ENCODE results near the gene GAK. TPM values are rescaled to one million over a fixed set of nuclear protein-coding genes. Genes with fewer than 3 reads are reported as not detected.

GAK gene
- total RNA-seq, 4 donors from 2014 or later, result 230 to 882 (median 305) TPM

GRCh38 chr4:830601-831482 is 101.3 kb downstream of the GAK start:
- TF ChIP-seq EP300 (IDR thresholded peaks at IDR 0.05; ENCODE audit: low read depth) (no peak), POLR2A (IDR thresholded peaks at IDR 0.05) (no peak), POLR2AphosphoS5 (IDR thresholded peaks at IDR 0.05) (no peak)
- TF ChIP-seq, protein P1, sequence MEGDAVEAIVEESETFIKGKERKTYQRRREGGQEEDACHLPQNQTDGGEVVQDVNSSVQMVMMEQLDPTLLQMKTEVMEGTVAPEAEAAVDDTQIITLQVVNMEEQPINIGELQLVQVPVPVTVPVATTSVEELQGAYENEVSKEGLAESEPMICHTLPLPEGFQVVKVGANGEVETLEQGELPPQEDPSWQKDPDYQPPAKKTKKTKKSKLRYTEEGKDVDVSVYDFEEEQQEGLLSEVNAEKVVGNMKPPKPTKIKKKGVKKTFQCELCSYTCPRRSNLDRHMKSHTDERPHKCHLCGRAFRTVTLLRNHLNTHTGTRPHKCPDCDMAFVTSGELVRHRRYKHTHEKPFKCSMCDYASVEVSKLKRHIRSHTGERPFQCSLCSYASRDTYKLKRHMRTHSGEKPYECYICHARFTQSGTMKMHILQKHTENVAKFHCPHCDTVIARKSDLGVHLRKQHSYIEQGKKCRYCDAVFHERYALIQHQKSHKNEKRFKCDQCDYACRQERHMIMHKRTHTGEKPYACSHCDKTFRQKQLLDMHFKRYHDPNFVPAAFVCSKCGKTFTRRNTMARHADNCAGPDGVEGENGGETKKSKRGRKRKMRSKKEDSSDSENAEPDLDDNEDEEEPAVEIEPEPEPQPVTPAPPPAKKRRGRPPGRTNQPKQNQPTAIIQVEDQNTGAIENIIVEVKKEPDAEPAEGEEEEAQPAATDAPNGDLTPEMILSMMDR (IDR thresholded peaks at IDR 0.05), result no peak
- H3K4me3 ChIP-seq, result no peak overlapping the region
- no peak for DNase-seq

GRCh38 chr4:829761-830600 is 102.1 kb downstream of the GAK start:
- TF ChIP-seq POLR2A (IDR thresholded peaks at IDR 0.05) (no peak), EP300 (IDR thresholded peaks at IDR 0.05; ENCODE audit: low read depth) (no peak), POLR2AphosphoS5 (IDR thresholded peaks at IDR 0.05) (no peak)
- TF ChIP-seq, protein P1 (IDR thresholded peaks at IDR 0.05), result no peak
- Histone ChIP-seq H3K4me1 (peaks cover 4 to 16% (median 14%) of the 10 kb centered on the region in 4 donors), H3K4me3 (no peak overlapping the region), H3K36me3 (no peaks in the 10 kb centered on the region), H3K27me3 (peaks cover 66% of the 10 kb centered on the region), H3K27ac (no peak overlapping the region), H3K9me3 (no peaks in the 10 kb centered on the region)
- 61% methylated on average over 26 of the region's 26 CpGs; no CpG with 5 or more reads in 1 of the 2 donors for whole genome bisulfite sequencing, 2 donors (ENCODE audit: low coverage in 1 of 2)
- no peak for DNase-seq
- in situ Hi-C loops (cut with MboI; ENCODE audit: low pct_ligation_motif_present in 1 of 4, low pct_unique_long_range_greater_than_20kb in 1 of 4, low sequenced_read_pairs in 3 of 4) (no loop called here), intact Hi-C loops (cut with DNase I; ENCODE audit: low total_unique reads) (no loop called here)

More at GRCh38 chr4:830601-831482, 101.3 kb downstream of the GAK start:
- no peaks in the 10 kb centered on the region for H3K36me3 ChIP-seq
- in situ Hi-C loops (cut with MboI; ENCODE audit: low pct_ligation_motif_present in 1 of 4, low pct_unique_long_range_greater_than_20kb in 1 of 4, low sequenced_read_pairs in 3 of 4), result no loop called here
- H3K27me3 ChIP-seq, result peaks cover 58% of the 10 kb centered on the region
- H3K9me3 ChIP-seq, result no peaks in the 10 kb centered on the region
- 69% methylated on average over 23 of the region's 23 CpGs; no CpG with 5 or more reads in 1 of the 2 donors for WGBS, 2 donors (ENCODE audit: low coverage in 1 of 2)
- peaks cover 4 to 8% (median 6%) of the 10 kb centered on the region in 4 donors for H3K4me1 ChIP-seq
- H3K27ac ChIP-seq, result no peak overlapping the region
- intact Hi-C loops (cut with DNase I; ENCODE audit: low total_unique reads), result no loop called here

GRCh38 chr4:829291-829690 is 102.8 kb downstream of the GAK start:
- Histone ChIP-seq H3K27me3 (peaks cover 73% of the 10 kb centered on the region), H3K36me3 (no peaks in the 10 kb centered on the region), H3K4me1 (peaks cover 4 to 19% (median 16%) of the 10 kb centered on the region in 4 donors), H3K27ac (no peak overlapping the region), H3K9me3 (no peaks in the 10 kb centered on the region), H3K4me3 (no peak overlapping the region)
- no peak for DNase-seq
- TF ChIP-seq POLR2A (IDR thresholded peaks at IDR 0.05), result no peak
- TF ChIP-seq POLR2AphosphoS5 (IDR thresholded peaks at IDR 0.05), result no peak
- TF ChIP-seq EP300 (IDR thresholded peaks at IDR 0.05; ENCODE audit: low read depth), result no peak
- TF ChIP-seq, protein P1 (IDR thresholded peaks at IDR 0.05), result no peak
- intact Hi-C loops (cut with DNase I; ENCODE audit: low total_unique reads) (no loop called here), in situ Hi-C loops (cut with MboI; ENCODE audit: low pct_ligation_motif_present in 1 of 4, low pct_unique_long_range_greater_than_20kb in 1 of 4, low sequenced_read_pairs in 3 of 4) (no loop called here)
- 82% methylated on average over 5 of the region's 6 CpGs; no CpG with 5 or more reads in 1 of the 2 donors for WGBS, 2 donors (ENCODE audit: low coverage in 1 of 2)

Measured in transverse colon (tissue), 4 donors.